Left cardiac atrium (tissue), 4 donors: ENCODE results near the gene KATNB1. TPM values are rescaled to one million over a fixed set of nuclear protein-coding genes. Genes with fewer than 3 reads are reported as not detected.
A peak's percentile ranks its signal among the peaks of the same experiment; 100 is the strongest.
"Not testable (repeated sequence)": the region's sequence is repeated elsewhere in the genome, so short reads cannot be mapped to it uniquely, and the experiment has no call there.

Source experiments
- ATAC-seq, 2 donors: fragments of 200-7000 bp; cut with Tn5 transposase; one replicate each; pipeline ENCODE4 v1.9.1; 2020; ENCODE audit warnings: mild to moderate bottlenecking in 2 of 2, moderate library complexity in 2 of 2
- DNase-seq: peaks from one replicate; pipeline ENCODE4 v3.0.0-alpha.2; 2020
- intact Hi-C, 2 donors: fragments of 100-400 bp; cut with DNase I; formaldehyde crosslinking; loops; one replicate each; pipeline versions ENCODE4 v1.14.1 to v1.15.1; 2022 to 2023
- total RNA-seq, 2 donors: library from RNA; stranded (reverse); fragmentation: NEBNext Ultra II Directional; extraction: Animal tissue kit (Norgen Biotek cat#: 25700); gene quantifications; one replicate each; pipeline ENCODE4 v1.2.1, GENCODE V29; 2021
- donor health status: DM: no; HTN: yes; CAD: no.
- donor health status: DM: no; HTN: yes; CAD: no; lungs with severe emphysema.
- donor health status: DM: yes; HTN: yes; CAD: no.
- donor health status: Dilated cardiomyopathy.

Gene KATNB1
- total RNA-seq, 2 donors from 2014 or later = 11.2 to 11.7 TPM

- no peak for DNase-seq
- ATAC-seq = no peak
- intact Hi-C loops = loop anchor here (5.0 to 10.0 kb wide), 2 partner anchors 145 to 147 kb away; no protein-coding TSS in a partner anchor
These were observed 13.4 kb upstream of the KATNB1 start for GRCh38 chr16:57722210-57722499.

DNA sequence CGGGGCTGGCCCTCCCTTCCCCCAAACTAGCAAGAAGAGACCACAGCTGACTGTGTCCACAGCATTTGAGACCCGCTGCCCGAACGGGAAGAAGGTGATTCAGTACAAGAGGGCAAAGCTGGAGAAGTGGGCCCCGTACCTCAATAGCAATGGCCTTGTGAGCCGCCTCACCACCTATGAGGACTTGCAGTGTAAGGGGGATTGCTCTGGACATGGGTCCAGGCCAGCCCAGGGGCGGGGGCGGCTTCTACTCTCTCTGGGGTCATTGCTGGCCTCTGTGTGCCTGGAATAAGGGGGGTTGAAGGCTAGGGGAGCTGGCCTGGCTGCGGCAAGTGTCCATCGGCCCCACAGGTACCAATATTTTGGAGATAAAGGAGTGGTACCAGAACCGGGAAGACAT, 12.9 kb upstream of the KATNB1 start:
- ATAC-seq = no peak
- no peak for DNase-seq
- intact Hi-C loops = loop anchor here (5.0 to 10.0 kb wide), 2 partner anchors 145 to 148 kb away; no protein-coding TSS in a partner anchor

- DNase-seq = no peak
- no peak for ATAC-seq
- intact Hi-C loops = loop anchor here (5.0 to 10.0 kb wide), 2 partner anchors 146 to 148 kb away; no protein-coding TSS in a partner anchor
These were observed 12.4 kb upstream of the KATNB1 start for GRCh38 chr16:57723170-57723569.

DNA sequence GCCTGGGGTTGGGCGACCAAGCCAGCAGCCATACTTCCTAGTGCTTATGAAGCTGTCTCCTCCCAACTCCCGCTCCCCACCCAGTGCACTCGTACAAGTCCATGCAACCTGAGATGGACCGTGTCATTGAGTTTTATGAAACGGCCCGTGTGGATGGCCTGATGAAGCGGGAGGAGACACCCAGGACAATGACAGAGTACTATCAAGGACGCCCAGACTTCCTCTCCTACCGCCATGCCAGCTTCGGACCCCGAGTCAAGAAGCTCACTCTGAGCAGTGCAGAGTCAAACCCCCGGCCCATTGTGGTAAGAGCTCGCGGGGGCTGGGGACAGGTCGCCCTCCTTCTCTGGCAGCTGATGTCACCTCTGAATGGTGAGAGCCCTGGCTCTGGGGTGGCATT, 11.0 kb upstream of the KATNB1 start:
- ATAC-seq = no peak
- DNase-seq = no peak
- intact Hi-C loops = loop anchor here (5.0 to 10.0 kb wide), 2 partner anchors 147 to 150 kb away; no protein-coding TSS in a partner anchor

DNA sequence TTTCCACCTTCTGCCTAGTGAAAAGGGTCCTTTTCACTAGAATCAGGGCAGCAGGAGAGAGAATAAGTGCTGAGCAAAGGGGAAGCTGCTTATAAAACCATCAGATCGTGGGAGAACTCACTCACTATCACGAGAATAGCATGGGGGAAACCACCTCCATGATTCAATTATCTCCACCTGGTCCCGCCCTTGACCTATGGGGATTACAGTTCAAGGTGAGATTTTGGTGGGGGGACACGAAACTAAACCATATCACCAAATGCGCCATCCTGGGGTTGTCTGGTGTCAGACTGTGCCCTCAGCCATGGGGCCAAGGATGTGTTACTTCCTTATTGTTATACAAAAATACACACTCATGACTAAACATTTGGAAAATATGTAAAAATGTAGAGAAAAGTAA, 10.4 kb upstream of the KATNB1 start:
- ATAC-seq (no peak), DNase-seq (no peak)
- intact Hi-C loops = loop anchor here in 1 of 2 donors (10.0 kb wide), 1 partner anchor 150 kb away; no protein-coding TSS in a partner anchor

GRCh38 chr16:57725554-57725953, 10.0 kb upstream of the KATNB1 start:
- DNase-seq (no peak), ATAC-seq (no peak)
- intact Hi-C loops = loop anchor here in 1 of 2 donors (10.0 kb wide), 1 partner anchor 151 kb away; no protein-coding TSS in a partner anchor

GRCh38 chr16:57725976-57726375, 9.6 kb upstream of the KATNB1 start:
- ATAC-seq (no peak), DNase-seq (no peak)
- intact Hi-C loops = loop anchor here in 1 of 2 donors (10.0 kb wide), 1 partner anchor 151 kb away; no protein-coding TSS in a partner anchor

- ATAC-seq (no peak), DNase-seq (no peak)
- intact Hi-C loops = loop anchor here in 1 of 2 donors (10.0 kb wide), 1 partner anchor 152 kb away; no protein-coding TSS in a partner anchor
These were observed 9.1 kb upstream of the KATNB1 start for GRCh38 chr16:57726433-57726947.

DNA sequence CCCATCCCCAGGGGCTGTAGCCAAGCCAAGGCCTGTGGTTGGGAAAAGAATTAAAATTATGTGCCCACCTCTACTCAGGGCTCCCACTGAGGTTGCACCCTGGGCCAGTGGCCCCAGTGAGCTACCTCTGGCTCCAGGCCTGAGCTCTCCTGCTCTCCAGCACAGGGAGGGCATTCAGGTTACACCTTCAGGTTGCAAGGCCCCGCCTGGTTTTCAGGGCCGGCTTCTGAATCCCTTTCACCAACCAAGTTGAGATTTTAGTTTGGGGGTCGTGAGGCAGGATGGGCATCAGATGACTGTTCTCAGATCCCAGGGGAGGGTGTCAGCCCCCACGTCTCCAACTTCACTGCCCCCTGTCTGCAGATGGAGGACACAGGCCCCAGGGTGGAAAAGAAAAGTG, 8.0 kb upstream of the KATNB1 start:
- no peak for DNase-seq
- ATAC-seq = no peak

GRCh38 chr16:57728336-57729181, 7.0 kb upstream of the KATNB1 start:
- intact Hi-C loops = loop anchor here in 1 of 2 donors (10.0 kb wide), 1 partner anchor 154 kb away; no protein-coding TSS in a partner anchor
- no peak for DNase-seq
- ATAC-seq = no peak

More for the DNA sequence above, 8.0 kb upstream of the KATNB1 start:
- intact Hi-C loops = loop anchor here in 1 of 2 donors (10.0 kb wide), 1 partner anchor 153 kb away; no protein-coding TSS in a partner anchor

GRCh38 chr16:57729182-57729484, 6.4 kb upstream of the KATNB1 start:
- intact Hi-C loops = loop anchor here in 1 of 2 donors (10.0 kb wide), 1 partner anchor 154 kb away; no protein-coding TSS in a partner anchor
- no peak for ATAC-seq
- no peak for DNase-seq

GRCh38 chr16:57729852-57730251, 5.7 kb upstream of the KATNB1 start:
- DNase-seq, ATAC-seq: not testable (repeated sequence)
- intact Hi-C loops = loop anchor here in 1 of 2 donors (10.0 kb wide), 1 partner anchor 155 kb away; no protein-coding TSS in a partner anchor

DNA sequence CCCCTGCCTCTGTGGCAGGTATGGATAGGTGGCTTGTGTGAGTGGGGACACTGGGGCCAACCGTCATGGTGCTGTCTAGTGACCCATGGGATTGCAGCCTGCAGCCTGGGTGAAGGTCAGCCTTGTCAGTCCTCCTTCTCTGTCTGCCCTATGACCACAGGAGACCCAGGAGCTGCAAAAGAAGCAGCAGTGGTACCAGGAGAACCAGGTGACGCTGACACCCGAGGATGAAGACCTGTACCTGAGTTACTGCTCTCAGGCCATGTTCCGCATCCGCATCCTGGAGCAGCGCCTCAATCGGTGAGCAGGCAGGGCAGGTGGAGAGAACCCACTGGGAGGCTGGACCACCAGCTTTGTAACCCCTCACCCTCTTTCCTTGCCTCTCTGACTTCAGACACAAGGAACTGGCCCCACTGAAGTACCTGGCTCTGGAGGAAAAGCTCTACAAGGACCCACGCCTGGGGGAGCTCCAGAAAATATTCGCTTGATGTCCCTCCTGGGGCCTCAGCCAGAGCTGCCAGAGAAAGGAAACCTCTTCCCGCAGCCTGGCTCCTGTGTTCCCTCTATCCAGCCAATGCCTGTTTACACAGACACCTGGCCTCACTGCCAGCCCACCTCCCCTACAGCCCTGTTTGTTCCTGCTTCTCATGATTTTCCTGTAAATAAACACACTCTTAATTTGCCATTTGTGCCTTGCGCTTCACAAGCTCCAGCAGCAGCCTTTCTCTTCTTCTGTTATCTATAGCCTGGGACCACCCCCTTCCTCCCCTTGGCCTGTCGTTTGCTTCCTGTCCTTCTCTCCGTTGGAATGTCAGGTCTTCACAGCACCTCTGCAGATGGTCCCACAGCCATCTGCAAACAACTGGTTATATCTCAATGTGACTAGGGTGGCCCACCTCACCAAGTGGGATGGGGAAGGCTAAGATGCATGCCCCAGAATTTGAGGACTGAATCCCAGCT, 4.5 kb upstream of the KATNB1 start:
- ATAC-seq (no peak), DNase-seq (no peak)
- intact Hi-C loops = no loop called here

DNA sequence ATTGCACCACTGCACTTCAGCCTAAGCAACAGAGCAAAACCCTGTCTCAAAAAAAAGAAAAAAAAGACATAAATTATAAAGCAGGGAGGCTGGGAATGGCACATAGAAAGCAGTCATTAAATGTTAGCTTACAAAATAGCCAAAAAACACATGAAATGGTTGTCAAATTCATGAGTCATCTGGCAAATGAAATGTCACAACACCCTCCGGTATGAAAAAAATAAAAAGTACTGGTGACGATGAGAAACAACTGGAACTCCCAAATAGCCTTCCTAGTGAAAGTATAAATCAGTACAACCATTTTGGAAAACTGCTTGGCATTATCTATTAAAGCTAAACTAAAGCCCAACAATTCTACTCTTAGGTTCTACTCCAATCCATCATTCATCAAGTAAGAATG, 3.5 kb upstream of the KATNB1 start:
- intact Hi-C loops = no loop called here
- no peak for DNase-seq
- ATAC-seq = no peak

- DNase-seq (no peak), ATAC-seq (no peak)
- intact Hi-C loops = no loop called here
These were observed 2.9 kb upstream of the KATNB1 start for GRCh38 chr16:57732714-57733113.

- no peak for ATAC-seq
- intact Hi-C loops = no loop called here
- no peak for DNase-seq
These were observed 1.2 kb upstream of the KATNB1 start for GRCh38 chr16:57734308-57734924.

GRCh38 chr16:57734925-57735754, 430 bp upstream of the KATNB1 start:
- peak; percentile 99 for DNase-seq
- intact Hi-C loops = no loop called here
- ATAC-seq = peak; percentile 96
